HepG2 (cell line): ENCODE measurements around the gene MAN1B1. TPM values are rescaled to one million over a fixed set of nuclear protein-coding genes. Genes with fewer than 3 reads are reported as not detected.

Experiments used
- ATF7-NPFF ChIP-seq: sonication (generic); formaldehyde crosslinking; IDR thresholded peaks from 2 replicates; pipeline ENCODE4 v1.8.1; 2023; ENCODE audit warnings: mild to moderate bottlenecking, low read depth, missing genetic modification reagents, moderate library complexity
- ETV5 ChIP-seq: IDR thresholded peaks from 2 replicates; pipeline ENCODE4 v1.6.1; 2018; ENCODE audit warnings: missing biosample characterization, missing genetic modification reagents, inconsistent platforms, borderline replicate concordance
- NCOA1 ChIP-seq: sonication (generic); formaldehyde crosslinking; IDR thresholded peaks from 2 replicates; pipeline ENCODE4 v1.9.0; 2021; ENCODE audit warnings: missing genetic modification reagents
- PATZ1 ChIP-seq: sonication (generic); formaldehyde crosslinking; IDR thresholded peaks from 2 replicates; pipeline ENCODE4 v1.4.0; 2020; ENCODE audit warnings: missing genetic modification reagents
- ZNF75D ChIP-seq: sonication (generic); formaldehyde crosslinking; IDR thresholded peaks from 2 replicates; pipeline ENCODE4 v1.8.1; 2023; ENCODE audit warnings: missing genetic modification reagents, mild to moderate bottlenecking, borderline replicate concordance
- ZNF766 ChIP-seq: sonication (generic); formaldehyde crosslinking; IDR thresholded peaks from 2 replicates; pipeline ENCODE4 v1.5.0; 2020; ENCODE audit warnings: missing genetic modification reagents, borderline replicate concordance
- ZSCAN22 ChIP-seq: sonication (generic); formaldehyde crosslinking; IDR thresholded peaks from 2 replicates; pipeline ENCODE4 v1.4.0; 2020; ENCODE audit warnings: mild to moderate bottlenecking, missing genetic modification reagents
- polyA plus RNA-seq, 8 experiments: library from polyadenylated mRNA; depleted of rRNA in 3 of 8; stranded (reverse) in 7 of 8; unstranded in 1 of 8; fragments of >200 nt; fragmentation: Illumina TruSeq in 4 of 8; extraction: Trizol in 4 of 8; gene quantifications; 2 replicates each; pipeline versions ENCODE4 v1.2.1 to v1.2.3, GENCODE V29; 2011 to 2016; ENCODE audit warnings: low read depth in 4 of 8, missing spikeins in 1 of 8, mixed read lengths in 1 of 8; ENCODE audit not compliant: insufficient read depth in 1 of 8
- total RNA-seq, 5 experiments: library from RNA; depleted of rRNA; stranded (reverse); fragments of >200 nt; fragmentation: Illumina TruSeq; extraction: Trizol; gene quantifications; 2 replicates each; pipeline ENCODE4 v1.2.3, GENCODE V29; 2016; ENCODE audit warnings: low read depth in 1 of 5
- TF ChIP-seq, protein P1 (sequence below): fragments of 450-650 bp; IDR thresholded peaks from 2 replicates; pipeline ENCODE4 v1.6.1; 2017
- TF ChIP-seq, protein P2 (sequence below): sonication (generic); formaldehyde crosslinking; IDR thresholded peaks from 2 replicates; pipeline ENCODE4 v1.4.0; 2020; ENCODE audit warnings: mild to moderate bottlenecking, missing genetic modification reagents

The MAN1B1 gene
- total and polyA plus RNA-seq, 2 of the 13 experiments (the other 11 are each of a cell fraction or from before 2014, with no cell fraction given) = 48.9 to 59.5 TPM

DNA sequence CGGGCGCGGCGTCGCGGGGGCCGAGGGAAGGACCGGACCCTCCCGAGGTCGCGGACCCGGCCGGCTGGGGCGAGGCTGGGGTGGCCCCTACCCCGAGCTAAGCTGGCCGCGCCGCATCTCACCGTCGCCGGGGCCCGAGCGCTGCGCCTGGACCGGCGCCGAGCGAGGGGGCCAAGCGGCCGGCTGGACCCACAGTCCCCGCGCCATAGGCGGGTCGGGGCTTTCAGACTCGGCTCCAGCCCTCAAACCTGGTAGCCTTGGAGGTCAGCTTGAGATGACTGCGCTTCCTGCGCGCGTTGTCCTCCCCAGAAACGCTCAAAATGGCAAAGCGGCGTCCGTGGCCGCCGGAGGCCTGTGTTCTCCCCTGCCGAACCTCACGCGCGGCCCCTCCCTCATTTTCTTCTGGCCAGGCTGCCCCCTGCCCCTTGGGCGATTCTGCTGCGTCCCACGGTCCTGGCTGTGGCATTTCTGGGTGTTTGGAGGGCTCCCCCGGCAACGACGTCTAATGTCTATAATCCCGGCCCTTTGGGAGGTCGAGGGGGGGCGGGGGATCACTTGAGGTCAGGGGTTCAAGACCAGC, 43.5 kb downstream of the MAN1B1 start (continued):
- TF ChIP-seq, protein P1, sequence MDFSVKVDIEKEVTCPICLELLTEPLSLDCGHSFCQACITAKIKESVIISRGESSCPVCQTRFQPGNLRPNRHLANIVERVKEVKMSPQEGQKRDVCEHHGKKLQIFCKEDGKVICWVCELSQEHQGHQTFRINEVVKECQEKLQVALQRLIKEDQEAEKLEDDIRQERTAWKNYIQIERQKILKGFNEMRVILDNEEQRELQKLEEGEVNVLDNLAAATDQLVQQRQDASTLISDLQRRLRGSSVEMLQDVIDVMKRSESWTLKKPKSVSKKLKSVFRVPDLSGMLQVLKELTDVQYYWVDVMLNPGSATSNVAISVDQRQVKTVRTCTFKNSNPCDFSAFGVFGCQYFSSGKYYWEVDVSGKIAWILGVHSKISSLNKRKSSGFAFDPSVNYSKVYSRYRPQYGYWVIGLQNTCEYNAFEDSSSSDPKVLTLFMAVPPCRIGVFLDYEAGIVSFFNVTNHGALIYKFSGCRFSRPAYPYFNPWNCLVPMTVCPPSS = no peak
- TF ChIP-seq ZSCAN22 (CRISPR knock-in tag) = no peak
- 0 out of 2 replicates have a peak, but pooled peaks have one; percentile 28 for TF ChIP-seq ATF7-NPFF (CRISPR knock-in tag)
- TF ChIP-seq, protein P2, sequence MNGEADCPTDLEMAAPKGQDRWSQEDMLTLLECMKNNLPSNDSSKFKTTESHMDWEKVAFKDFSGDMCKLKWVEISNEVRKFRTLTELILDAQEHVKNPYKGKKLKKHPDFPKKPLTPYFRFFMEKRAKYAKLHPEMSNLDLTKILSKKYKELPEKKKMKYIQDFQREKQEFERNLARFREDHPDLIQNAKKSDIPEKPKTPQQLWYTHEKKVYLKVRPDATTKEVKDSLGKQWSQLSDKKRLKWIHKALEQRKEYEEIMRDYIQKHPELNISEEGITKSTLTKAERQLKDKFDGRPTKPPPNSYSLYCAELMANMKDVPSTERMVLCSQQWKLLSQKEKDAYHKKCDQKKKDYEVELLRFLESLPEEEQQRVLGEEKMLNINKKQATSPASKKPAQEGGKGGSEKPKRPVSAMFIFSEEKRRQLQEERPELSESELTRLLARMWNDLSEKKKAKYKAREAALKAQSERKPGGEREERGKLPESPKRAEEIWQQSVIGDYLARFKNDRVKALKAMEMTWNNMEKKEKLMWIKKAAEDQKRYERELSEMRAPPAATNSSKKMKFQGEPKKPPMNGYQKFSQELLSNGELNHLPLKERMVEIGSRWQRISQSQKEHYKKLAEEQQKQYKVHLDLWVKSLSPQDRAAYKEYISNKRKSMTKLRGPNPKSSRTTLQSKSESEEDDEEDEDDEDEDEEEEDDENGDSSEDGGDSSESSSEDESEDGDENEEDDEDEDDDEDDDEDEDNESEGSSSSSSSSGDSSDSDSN (CRISPR knock-in tag) = 0 out of 2 replicates have a peak, but pooled peaks have one; percentile 35
- 0 out of 2 replicates have a peak, but pooled peaks have one; percentile 51 for TF ChIP-seq NCOA1
- TF ChIP-seq ZNF766 = 0 out of 2 replicates have a peak, but pooled peaks have one; percentile 1
- no peak for TF ChIP-seq ETV5 (CRISPR knock-in tag)
- 0 out of 2 replicates have a peak, but pooled peaks have one; percentile 9 for TF ChIP-seq PATZ1 (CRISPR knock-in tag)
- TF ChIP-seq ZNF75D (CRISPR knock-in tag) = no peak
